ENCODE data around the gene HOXB5.

- TF ChIP-seq ZFP41 (tag by site-specific recombination; IDR thresholded peaks at IDR 0.05; ENCODE audit: borderline replicate concordance) = no peak
- TF ChIP-seq ZNF785 (tag by site-specific recombination; IDR thresholded peaks at IDR 0.05) = no peak
- TF ChIP-seq CTCF (tag by site-specific recombination; IDR thresholded peaks at IDR 0.05) = 0 out of 2 replicates have a peak, but pooled peaks have one; percentile 15
- no peak for TF ChIP-seq ZNF175 (tag by site-specific recombination; IDR thresholded peaks at IDR 0.05)
- no peak for TF ChIP-seq ZNF302 (tag by site-specific recombination; IDR thresholded peaks at IDR 0.05; ENCODE audit: low read depth)
- TF ChIP-seq ZNF19 (tag by site-specific recombination; IDR thresholded peaks at IDR 0.05; ENCODE audit: low read depth) = no peak
- no peak for TF ChIP-seq PRDM10 (tag by site-specific recombination; IDR thresholded peaks at IDR 0.05)
- TF ChIP-seq ZNF707 (tag by site-specific recombination; IDR thresholded peaks at IDR 0.05) = no peak
- TF ChIP-seq ZNF510 (tag by site-specific recombination; IDR thresholded peaks at IDR 0.05; ENCODE audit: insufficient replicate concordance) = no peak
- no peak for TF ChIP-seq ZNF398 (tag by site-specific recombination; IDR thresholded peaks at IDR 0.05)
- TF ChIP-seq ZNF311 (tag by site-specific recombination; IDR thresholded peaks at IDR 0.05; ENCODE audit: borderline replicate concordance) = no peak
Observed at GRCh38 chr17:48569674-48570324, 23.8 kb downstream of the HOXB5 start.
